ENCODE results near the gene EDC4.
"Not testable (repeated sequence)": the region's sequence is repeated elsewhere in the genome, so short reads cannot be mapped to it uniquely, and the experiment has no call there.

Gene EDC4

DNA sequence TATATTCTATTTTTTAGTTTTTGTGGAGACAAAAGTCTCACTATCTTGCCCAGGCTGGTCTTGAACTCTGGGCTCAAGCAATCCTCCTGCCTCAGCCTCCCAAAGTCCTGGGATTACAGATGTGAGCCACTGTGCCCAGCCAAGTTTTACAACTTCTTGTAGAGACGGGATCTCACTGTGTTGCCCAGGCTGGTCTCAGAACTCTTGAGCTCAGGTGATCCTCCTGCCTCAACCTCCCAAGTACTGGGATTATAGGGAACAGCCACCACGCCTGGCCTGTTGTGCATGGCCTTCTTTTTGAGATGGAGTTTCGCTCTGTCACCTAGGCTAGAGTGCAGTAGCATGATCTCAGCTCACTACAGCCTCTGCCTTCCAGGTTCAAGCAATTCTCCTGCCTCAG, 19.2 kb upstream of the EDC4 start:
- no peak for DNase-seq

- no peak for DNase-seq
Measured at GRCh38 chr16:67855789-67856188, 17.1 kb upstream of the EDC4 start.

- no peak for DNase-seq
Measured at GRCh38 chr16:67856927-67857546, 15.8 kb upstream of the EDC4 start.

GRCh38 chr16:67857547-67858233, 15.2 kb upstream of the EDC4 start:
- no peak for DNase-seq

GRCh38 chr16:67858500-67858899, 14.4 kb upstream of the EDC4 start:
- DNase-seq = no peak

DNA sequence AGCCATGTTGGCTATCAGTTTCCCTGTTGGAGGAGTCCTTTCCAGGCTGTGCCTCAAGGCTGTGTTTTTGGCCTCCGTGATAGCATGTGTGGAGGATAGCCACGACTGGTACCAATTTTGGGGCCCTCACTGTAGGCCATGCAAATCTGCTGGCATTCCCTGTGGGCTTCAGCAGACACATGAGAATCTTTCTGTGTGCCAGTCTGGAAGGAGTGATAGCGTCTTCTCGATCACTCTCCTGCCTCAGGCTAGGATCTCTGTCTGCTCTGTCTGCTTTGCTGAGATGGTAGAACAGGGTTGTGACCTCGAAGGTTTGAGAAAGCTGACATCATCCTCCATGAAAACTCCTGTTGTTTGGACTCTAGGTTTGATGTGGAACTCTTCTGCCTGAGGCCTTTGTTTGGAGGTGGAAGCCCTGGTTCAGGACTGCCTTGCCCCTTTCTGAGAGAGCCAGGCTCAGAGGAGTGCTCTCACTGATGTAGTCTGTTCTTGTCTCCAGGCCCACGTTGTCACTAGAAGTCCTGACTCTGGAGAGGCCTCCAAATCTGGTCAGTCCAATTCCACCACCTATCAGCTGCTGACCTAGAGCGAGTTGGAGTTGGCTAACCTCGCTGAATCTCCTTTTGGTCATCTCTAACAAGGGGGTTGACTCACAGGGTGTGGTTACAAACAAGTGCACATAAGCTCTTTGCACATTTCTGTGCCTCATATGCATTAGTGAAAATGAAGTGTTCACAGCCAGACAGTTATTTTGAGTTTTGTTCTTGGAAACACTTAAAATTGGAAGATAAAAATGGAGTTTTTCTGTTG, 12.1 kb upstream of the EDC4 start:
- DNase-seq = no peak

DNA sequence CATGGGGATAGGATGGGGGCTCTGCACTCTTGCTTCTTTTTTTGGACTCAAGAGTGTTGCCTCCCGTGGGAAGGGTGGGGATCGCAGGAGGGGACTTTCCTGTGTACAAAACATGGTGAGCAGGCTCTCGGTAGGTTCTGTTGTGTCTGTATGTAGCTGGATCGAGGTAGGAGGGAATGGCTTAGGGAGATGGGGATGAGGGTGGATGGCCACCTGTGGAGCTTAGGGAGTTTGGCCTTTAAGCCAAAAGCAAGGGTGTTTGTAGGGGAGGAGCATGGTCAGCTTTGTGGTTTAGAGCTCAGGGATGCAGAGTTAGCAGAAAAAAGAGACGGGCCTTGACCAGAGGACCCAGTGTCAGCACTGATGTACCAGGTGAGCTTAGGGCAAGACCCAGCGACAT, 11.0 kb upstream of the EDC4 start:
- DNase-seq = no peak

DNA sequence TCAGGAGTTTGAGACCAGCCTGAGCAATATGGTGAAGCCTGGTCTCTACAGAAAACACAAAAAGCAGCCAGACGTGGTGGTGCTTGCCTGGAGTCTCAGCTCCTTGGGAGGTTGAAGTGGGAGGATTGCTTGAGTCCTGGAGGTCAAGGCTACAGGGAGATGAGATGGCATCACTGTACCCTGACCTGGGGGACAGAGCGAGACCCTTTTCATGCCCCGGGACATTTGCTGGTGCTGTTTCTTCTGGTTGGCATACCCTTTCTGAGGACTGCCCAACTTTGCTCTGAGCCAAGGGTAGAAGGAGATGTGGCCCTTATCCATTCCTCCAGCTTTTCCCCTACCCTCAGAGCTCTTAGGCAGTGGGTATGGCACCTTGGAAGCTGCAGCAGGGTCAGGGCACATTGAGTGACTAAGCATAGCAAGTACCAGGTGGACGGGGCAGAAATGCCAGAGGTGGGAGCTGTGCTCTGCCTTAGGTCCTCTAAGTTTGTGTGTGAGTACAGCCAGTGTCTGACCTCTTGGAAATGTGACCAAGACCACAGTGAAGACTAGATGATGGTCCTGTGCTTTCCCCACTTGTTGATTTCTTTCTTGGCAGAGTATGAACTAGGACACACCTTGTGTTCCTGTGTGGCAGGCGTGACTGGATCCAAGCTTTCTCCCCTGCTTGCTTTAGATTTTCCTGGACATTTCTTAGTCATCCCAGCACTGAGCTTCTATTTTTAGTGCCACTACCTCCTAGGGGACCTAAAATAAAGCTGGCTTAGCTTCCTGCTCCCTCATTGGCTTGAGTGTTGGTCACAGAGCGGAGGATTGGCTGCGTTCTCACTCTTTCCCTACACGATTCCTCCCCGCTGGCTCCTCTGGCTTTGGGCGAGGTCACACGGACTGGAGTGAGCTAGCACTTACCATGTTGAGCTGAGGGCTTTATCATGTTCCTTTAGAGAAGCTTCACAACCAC, 9.9 kb upstream of the EDC4 start:
- no peak for DNase-seq

DNA sequence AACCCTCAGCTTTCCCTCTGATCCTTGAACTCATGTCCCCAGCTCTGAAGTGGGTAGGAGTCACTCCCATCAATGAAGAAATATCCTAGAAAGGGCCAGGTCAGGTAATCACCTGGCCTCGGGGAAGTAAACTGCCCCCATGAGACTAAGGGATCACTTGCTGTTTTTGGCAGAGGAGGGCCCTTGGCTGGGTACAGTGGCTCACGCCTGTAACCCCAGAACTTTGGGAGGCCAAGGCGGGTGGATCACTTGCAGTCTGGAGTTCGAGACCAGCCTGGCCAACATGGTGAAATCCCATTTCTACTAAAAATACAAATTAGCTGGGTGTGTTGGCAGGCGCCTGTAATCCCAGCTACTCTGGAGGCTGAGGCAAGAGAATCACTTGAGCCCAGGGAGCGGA, 8.8 kb upstream of the EDC4 start:
- not testable (repeated sequence) for DNase-seq

DNA sequence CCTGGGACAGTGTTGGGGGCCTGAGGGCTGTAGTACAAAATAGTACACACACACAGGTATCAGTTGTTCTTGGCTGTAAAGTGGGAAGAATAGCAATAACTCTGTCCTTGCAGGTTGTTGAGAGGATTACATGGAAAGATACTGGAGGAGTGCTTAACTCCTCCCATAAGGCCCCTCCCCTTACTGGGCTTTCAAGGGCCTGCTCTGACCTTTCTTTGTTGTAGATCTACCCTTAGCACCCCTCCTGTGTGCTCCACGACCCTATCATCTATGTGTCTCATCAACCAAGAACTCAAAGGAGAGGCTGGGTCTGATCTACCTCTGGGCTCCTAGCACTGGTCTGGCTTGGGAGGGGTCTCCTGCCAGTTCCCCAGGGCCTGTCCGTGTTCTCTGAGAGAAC, 8.3 kb upstream of the EDC4 start:
- no peak for DNase-seq

GRCh38 chr16:67865318-67865717, 7.5 kb upstream of the EDC4 start:
- no peak for DNase-seq

DNA sequence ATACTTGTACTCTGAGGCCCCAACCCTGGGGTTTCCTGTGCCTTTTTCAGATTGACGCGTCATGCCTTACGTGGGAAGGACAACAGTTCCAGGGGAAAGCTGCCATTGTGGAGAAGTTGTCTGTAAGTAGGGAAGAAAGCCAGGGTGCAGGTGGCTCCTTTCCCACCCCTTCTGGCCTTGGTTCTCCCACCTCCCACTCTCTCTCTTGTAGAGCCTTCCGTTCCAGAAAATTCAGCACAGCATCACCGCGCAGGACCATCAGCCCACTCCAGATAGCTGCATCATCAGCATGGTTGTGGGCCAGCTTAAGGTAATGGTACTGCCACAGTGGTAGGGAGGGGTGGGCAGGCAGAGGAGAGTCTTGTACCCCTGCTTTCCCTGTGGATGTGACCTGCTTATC, 4.6 kb upstream of the EDC4 start:
- DNase-seq = no peak

DNA sequence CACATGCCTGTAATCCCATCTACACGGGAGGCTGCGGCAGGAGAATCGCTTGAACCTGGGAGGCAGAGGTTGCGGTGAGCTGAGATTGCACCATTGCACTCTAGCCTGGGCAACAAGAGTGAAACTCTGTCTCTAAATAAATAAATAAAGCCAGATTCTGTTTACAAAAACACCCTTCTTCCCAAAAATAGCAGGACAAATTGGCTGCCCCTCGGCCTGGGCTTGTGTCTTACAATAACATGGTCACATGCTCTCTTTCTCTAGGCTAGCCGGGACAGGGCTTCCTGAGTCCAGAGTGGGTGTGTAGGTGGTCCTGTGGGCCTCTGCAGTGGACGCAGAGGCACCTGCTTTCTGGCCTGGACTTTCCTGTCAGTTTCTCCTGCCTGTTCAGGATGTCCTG, 3.2 kb upstream of the EDC4 start:
- no peak for DNase-seq

GRCh38 chr16:67871256-67871655, 1.6 kb upstream of the EDC4 start:
- no peak for DNase-seq

DNA sequence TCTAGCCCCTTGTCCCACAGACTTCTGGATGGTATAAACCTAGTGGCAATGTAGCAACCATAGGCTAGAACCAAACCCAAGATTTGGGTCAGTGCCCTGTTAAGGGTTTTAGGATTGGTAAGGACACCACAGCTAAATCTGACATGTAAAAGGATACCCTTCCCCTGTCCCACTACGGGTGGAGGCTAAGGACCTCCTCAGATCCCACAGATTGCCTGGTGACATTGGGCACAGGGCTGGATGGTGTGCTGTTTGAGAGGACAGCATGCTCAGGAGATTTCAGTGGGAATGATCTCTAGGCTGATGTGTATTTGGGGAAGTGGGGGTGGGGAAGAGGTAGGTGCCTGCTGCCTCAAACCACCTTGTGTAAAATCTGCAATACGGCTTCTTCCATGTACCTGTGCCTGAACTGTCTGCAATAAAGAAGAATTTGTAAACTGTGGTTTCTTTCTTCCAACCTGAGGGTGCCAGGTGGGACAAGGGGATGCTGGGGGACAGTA, 671 bp upstream of the EDC4 start:
- no peak for DNase-seq

- no peak for DNase-seq
Measured at GRCh38 chr16:67873435-67874370, 851 bp downstream of the EDC4 start.

DNA sequence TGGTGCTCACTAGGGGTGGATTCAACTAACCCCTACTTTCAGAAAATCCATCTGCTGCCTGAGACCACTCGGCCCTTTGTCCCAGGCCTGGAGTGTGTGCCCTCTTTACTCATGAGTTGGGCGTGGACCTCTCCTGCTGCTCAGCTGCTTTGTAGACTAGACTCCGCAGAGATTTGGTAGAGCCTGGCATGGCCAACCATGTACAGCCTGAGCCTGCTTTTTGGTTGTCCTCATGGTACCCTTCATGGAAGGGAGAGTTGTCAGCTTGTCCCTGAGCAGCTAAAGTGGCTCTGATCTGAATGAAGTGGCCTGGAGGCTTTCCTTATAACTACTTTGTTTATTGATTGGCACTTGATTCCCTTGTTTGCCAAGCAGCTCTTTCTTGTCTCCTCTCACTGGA, 1.5 kb downstream of the EDC4 start:
- no peak for DNase-seq

GRCh38 chr16:67877064-67877463, 4.2 kb downstream of the EDC4 start:
- DNase-seq = no peak

DNA sequence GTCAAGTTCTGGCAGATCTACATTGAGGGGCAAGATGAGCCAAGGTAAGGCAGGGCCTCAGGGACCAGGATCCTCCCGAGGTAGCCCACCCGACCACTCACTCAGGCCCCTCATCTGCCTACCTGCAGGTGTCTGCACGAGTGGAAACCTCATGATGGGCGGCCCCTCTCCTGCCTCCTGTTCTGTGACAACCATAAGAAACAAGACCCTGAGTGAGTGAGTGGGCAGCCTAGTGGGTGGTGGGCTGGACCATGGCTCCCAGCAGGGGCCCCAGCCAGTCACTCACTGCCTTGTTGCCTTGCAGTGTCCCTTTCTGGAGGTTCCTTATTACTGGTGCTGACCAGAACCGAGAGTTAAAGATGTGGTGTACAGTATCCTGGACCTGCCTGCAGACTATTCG, 5.4 kb downstream of the EDC4 start:
- DNase-seq = no peak

DNA sequence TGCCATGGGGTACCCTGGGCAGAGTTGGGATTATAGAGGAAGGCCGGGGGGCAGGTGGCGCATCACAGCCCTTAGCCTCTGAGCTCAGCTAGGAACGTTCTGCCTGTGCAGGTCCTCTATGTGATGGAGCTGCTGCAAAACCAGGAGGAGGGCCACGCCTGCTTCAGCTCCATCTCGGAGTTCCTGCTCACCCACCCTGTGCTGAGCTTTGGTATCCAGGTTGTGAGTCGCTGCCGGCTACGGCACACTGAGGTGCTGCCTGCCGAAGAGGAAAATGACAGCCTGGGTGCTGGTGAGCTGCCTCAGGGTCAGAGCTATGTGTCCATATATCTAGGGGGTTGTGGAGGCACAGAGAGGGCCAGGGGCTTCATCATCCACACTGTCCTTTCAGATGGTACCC, 6.0 kb downstream of the EDC4 start:
- DNase-seq = no peak

GRCh38 chr16:67879462-67879861, 6.6 kb downstream of the EDC4 start:
- DNase-seq = no peak

GRCh38 chr16:67879936-67880335, 7.1 kb downstream of the EDC4 start:
- DNase-seq = no peak

Measured in KG1 (cell line).